T-helper 17 cell (primary cell): ENCODE data around the gene PKP4. TPM values are rescaled to one million over a fixed set of nuclear protein-coding genes. Genes with fewer than 3 reads are reported as not detected.

Experiments used
- ATAC-seq: fragments of 150-1000 bp; cut with Tn5 transposase; 2 replicates; pipeline ENCODE4 v1.10.0; 2021; ENCODE audit warnings: mild to moderate bottlenecking, moderate library complexity
- DNase-seq, 3 donors: peaks; one replicate each; pipeline versions ENCODE4 v3.0.0 to v3.0.0-alpha.2; 2020 to 2021
- H3K9me3 ChIP-seq: one replicate; pipeline ENCODE4 v1.7.0; 2013; ENCODE audit warnings: low read length, mild to moderate bottlenecking; ENCODE audit not compliant: control insufficient read depth, poor library complexity, severe bottlenecking
- H3K27ac Mint-ChIP-seq: one replicate; pipeline ENCODE4 v1.8.0; 2022; ENCODE audit warnings: mild to moderate bottlenecking, moderate library complexity, mixed read lengths
- H3K27me3 Mint-ChIP-seq: one replicate; pipeline ENCODE4 v1.8.0; 2022; ENCODE audit warnings: mixed read lengths
- H3K36me3 Mint-ChIP-seq: one replicate; pipeline ENCODE4 v1.8.0; 2022; ENCODE audit warnings: low read depth, mixed read lengths
- H3K4me1 Mint-ChIP-seq: one replicate; pipeline ENCODE4 v1.8.0; 2022; ENCODE audit warnings: mild to moderate bottlenecking, mixed read lengths
- H3K4me3 Mint-ChIP-seq: one replicate; pipeline ENCODE4 v1.8.0; 2022; ENCODE audit warnings: mild to moderate bottlenecking, moderate library complexity, mixed read lengths
- total RNA-seq, 4 donors: library from RNA in 2 of 4; stranded (reverse) in 2 of 4; gene quantifications; one replicate each; pipeline ENCODE4 v1.2.3 and lab custom pipeline; 2022 to 2026

Gene PKP4
- total RNA-seq, 2 donors from 2014 or later = 26.6 to 28.9 TPM

DNA sequence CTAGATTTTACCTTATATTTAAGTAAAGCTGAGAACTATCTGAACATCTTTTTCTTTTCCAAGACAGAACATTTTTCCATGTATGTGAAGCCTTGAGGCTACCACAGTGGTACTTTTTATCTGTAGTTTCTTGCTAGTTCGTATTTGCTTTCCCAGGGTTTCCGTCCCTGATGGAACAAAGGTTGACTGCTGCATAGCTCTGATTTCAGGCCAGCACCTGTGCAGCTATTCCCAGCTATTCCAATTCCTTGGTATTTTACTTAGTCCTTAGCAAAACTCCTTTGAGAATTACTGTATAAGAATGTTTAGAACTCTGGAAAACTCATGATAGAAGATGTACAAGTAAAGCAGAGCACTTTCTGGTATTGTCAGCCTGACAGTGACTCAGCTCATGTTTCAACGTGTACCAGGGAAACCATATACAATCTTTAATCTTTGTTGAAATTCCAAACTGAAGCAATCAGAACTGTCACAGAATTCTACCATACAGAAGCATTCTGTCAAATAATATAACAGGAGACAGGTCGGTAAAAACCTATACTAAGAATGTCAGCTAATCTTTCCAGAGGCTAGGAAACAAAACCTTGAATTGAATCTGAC is 162.2 kb downstream of the PKP4 start:
- no peaks in the 10 kb centered on the region for H3K9me3 ChIP-seq
- peaks cover 10% of the 10 kb centered on the region for H3K36me3 Mint-ChIP-seq
- H3K4me3 Mint-ChIP-seq = no peak overlapping the region
- H3K27me3 Mint-ChIP-seq = no peaks in the 10 kb centered on the region
- H3K27ac Mint-ChIP-seq = no peak overlapping the region
- DNase-seq = no peak
- no peaks in the 10 kb centered on the region for H3K4me1 Mint-ChIP-seq
- ATAC-seq = no peak

DNA sequence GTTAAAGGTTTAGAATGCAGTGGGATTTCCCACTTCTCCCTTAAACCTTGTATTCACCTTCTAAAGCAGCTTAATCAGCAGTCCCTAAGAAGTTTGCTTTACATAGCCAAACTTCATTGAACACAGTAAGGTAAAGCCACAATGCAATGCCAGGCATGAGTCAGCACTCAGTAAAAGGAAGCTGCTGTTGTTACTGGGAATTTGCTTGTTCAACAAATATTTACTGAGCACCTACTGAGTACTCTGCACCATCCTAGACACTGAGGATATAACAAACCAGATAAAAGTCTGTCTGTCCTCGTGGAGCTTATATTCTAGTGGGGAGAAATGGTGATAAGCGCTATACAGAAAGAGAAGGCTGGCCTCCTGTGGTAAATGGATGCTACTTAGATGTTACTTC is 162.7 kb downstream of the PKP4 start:
- ATAC-seq = no peak
- Mint-ChIP-seq H3K27ac (no peak overlapping the region), H3K4me3 (no peak overlapping the region), H3K36me3 (peaks cover 10% of the 10 kb centered on the region), H3K4me1 (no peaks in the 10 kb centered on the region), H3K27me3 (no peaks in the 10 kb centered on the region)
- no peaks in the 10 kb centered on the region for H3K9me3 ChIP-seq
- DNase-seq = no peak

DNA sequence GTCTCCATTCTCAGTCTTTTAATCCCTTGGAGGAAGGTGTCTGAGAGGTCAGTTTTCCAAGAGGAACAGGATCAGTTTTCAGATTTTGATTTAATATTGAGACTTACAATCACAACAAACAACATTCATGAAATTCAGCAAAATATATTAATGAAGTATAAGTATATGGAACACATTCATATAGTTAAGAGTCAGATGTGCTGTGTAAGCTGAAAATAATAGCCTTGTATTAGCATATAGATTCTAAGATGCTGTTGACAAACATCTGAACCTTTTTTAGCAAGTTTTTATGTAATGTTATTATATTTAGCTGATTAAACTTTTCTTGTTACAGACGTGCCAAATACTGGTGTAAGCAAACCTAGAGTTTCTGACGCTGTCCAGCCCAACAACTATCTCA is 163.9 kb downstream of the PKP4 start:
- Mint-ChIP-seq H3K27me3 (no peaks in the 10 kb centered on the region), H3K27ac (peak overlapping the region; percentile 9), H3K36me3 (peaks cover 13% of the 10 kb centered on the region), H3K4me3 (no peak overlapping the region), H3K4me1 (no peaks in the 10 kb centered on the region)
- no peaks in the 10 kb centered on the region for H3K9me3 ChIP-seq
- ATAC-seq = no peak
- DNase-seq = no peak

DNA sequence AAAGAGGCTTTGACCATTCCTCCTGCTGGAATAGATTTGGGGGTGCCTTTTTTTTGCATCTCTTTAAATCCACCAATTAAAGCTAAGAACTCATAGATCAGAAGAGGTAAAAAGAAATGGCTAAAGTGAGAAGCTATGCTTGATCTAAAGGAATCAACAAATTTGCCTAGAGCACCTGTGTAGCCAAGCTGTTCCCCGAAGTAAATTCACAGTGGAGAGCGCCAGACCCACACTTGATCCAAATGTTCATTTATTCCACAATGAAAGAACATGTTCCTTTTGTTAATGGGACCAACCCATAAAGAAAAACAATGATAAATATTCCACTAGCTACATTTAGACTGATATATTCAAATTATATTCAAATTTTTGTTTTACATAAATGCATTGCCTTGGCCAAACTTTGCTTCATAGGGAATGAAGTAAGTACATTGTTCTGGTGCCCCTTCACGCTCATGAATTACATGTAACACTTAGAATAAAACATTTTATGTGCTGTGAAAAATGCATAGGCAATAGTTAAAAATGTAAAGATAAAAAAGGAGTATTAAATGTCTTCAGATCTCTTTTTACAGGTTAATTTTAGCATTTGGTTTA is 167.4 kb downstream of the PKP4 start:
- H3K27ac Mint-ChIP-seq = peak overlapping the region; percentile 59
- no peaks in the 10 kb centered on the region for H3K27me3 Mint-ChIP-seq
- no peaks in the 10 kb centered on the region for H3K9me3 ChIP-seq
- H3K4me1 Mint-ChIP-seq = no peaks in the 10 kb centered on the region
- ATAC-seq (no peak), DNase-seq (no peak)
- H3K4me3 Mint-ChIP-seq = no peak overlapping the region
- peaks cover 13% of the 10 kb centered on the region for H3K36me3 Mint-ChIP-seq

DNA sequence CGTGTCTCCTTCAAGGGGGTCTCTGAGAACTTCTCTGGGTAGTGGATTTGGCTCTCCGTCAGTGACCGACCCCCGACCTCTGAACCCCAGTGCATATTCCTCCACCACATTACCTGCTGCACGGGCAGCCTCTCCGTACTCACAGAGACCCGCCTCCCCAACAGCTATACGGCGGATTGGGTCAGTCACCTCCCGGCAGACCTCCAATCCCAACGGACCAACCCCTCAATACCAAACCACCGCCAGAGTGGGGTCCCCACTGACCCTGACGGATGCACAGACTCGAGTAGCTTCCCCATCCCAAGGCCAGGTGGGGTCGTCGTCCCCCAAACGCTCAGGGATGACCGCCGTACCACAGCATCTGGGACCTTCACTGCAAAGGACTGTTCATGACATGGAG is 168.2 kb downstream of the PKP4 start:
- DNase-seq (no peak), ATAC-seq (no peak)
- no peaks in the 10 kb centered on the region for H3K4me1 Mint-ChIP-seq
- no peak overlapping the region for H3K27ac Mint-ChIP-seq
- no peaks in the 10 kb centered on the region for H3K9me3 ChIP-seq
- no peak overlapping the region for H3K4me3 Mint-ChIP-seq
- H3K27me3 Mint-ChIP-seq = no peaks in the 10 kb centered on the region
- H3K36me3 Mint-ChIP-seq = peaks cover 12% of the 10 kb centered on the region

DNA sequence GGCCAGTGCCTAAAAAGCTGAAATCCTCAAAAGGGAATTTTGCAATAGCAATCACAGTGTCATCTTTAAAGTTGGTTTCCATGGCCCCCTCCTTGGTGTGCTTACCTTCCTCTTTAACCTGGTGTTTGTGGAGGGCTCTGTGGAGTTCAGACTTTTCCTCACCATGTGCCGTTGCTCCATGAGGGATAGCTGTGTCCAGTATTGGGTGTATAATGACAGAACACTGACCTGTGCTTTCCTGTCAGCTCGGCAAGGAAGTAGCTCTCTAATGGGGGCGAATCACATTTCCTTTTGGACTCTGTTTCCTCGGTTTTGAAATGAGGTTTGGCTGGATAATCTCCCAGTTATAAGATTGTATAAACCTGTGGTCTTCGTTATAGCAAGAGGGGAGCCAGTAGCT is 172.4 kb downstream of the PKP4 start:
- Mint-ChIP-seq H3K36me3 (peaks cover 5% of the 10 kb centered on the region), H3K27me3 (no peaks in the 10 kb centered on the region), H3K27ac (no peak overlapping the region), H3K4me1 (no peaks in the 10 kb centered on the region), H3K4me3 (no peak overlapping the region)
- no peak for DNase-seq
- H3K9me3 ChIP-seq = no peaks in the 10 kb centered on the region
- no peak for ATAC-seq

DNA sequence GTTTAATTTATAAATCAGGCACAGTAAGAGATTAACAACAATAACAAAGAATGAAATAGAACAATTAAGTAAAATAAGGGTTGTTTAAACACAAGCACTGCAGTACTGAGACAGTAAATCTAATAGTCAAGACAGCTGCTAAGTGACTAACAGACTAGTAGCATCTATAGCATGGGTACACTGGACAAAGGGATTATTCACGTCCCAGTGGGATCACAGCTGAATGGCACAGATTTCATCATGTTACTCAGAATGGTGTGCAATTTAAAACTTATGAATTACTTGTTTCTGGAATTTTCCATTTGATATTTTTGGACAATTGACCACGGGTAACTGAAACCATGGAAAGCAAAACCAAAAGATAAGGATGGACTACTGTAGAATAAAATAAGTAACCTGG is 176.5 kb downstream of the PKP4 start:
- ATAC-seq = no peak
- H3K36me3 Mint-ChIP-seq = peaks cover 9% of the 10 kb centered on the region

DNA sequence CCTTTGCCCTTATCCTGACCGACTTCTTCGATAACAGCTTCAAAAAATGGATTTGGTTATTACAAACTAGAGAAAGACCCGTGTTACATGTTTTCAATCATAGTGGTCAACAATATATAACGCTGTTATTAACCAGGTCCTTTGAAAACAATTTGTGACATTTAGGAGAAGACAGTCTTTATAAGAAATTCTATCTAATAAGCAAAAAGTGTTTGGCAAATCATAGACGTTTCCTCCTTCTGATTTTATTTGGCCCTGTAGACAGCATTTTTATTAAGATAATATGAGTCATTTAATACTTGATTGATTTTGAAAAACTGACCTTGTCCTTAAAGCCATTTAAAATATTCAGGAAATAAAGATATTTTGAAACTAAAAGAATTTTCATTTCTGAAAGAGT is 177.9 kb downstream of the PKP4 start:
- no peak overlapping the region for H3K4me3 Mint-ChIP-seq
- H3K36me3 Mint-ChIP-seq = peaks cover 9% of the 10 kb centered on the region
- H3K4me1 Mint-ChIP-seq = peaks cover 4% of the 10 kb centered on the region
- DNase-seq (no peak), ATAC-seq (no peak)
- no peaks in the 10 kb centered on the region for H3K9me3 ChIP-seq
- no peak overlapping the region for H3K27ac Mint-ChIP-seq
- H3K27me3 Mint-ChIP-seq = no peaks in the 10 kb centered on the region

More for the DNA sequence above, 176.5 kb downstream of the PKP4 start:
- H3K27me3 Mint-ChIP-seq = no peaks in the 10 kb centered on the region
- no peak overlapping the region for H3K4me3 Mint-ChIP-seq
- H3K27ac Mint-ChIP-seq = no peak overlapping the region
- no peak for DNase-seq
- no peaks in the 10 kb centered on the region for H3K9me3 ChIP-seq
- peaks cover 4% of the 10 kb centered on the region for H3K4me1 Mint-ChIP-seq

DNA sequence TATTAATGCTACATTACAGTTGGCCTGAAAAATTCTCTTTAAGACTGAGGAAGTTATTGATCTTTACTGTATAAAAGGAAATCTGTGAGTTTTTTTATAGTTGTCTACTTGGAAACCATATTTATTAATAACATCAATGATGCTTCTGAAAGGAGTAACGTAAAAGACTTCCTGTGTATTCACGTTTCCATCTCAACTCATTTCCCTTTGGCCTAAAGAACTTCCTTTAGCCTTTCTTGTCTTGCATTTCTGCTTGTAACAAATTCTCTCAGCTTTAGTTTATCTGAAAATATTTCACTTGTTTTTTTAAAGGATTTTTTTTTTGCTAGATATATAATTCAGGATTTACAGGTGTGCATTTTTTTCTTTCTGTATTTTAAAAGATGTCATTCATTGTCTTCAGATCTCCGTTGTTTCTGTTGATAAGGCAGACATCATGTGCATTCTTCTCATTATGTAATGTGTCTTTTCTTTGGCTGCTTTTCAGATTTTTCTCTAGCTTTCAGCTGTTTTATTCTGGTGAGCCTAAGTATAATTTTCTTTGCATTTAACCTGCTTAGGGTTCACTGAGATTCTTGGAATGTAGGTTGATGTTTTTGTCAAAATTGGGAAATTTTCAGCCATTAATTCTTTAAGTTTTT is 179.3 kb downstream of the PKP4 start:
- H3K27me3 Mint-ChIP-seq = no peaks in the 10 kb centered on the region
- peaks cover 9% of the 10 kb centered on the region for H3K36me3 Mint-ChIP-seq

DNA sequence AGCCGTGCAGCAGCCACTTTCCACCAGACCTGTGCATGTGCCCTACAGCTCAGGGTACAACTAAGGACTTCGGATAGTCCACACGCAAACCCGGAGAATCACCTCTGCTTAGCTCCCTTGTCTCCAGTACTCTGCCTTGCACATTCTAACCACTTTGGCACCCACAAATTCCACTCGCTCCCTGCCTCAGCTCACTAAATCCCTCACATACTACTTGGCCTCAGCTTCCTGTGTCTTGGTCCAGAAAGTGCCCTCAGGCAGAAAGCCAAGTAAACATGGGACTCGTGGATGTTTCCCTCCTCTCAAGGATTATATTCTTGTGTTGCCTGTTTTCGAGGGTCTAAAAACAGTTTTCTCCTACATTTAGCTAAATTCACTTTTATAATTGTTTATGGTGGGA is 180.6 kb downstream of the PKP4 start:
- H3K27ac Mint-ChIP-seq = no peak overlapping the region
- H3K4me3 Mint-ChIP-seq = no peak overlapping the region
- no peaks in the 10 kb centered on the region for H3K9me3 ChIP-seq
- no peaks in the 10 kb centered on the region for H3K27me3 Mint-ChIP-seq
- DNase-seq (no peak), ATAC-seq (no peak)
- H3K36me3 Mint-ChIP-seq = peaks cover 7% of the 10 kb centered on the region
- peaks cover 4% of the 10 kb centered on the region for H3K4me1 Mint-ChIP-seq

More for the DNA sequence above, 179.3 kb downstream of the PKP4 start:
- no peaks in the 10 kb centered on the region for H3K9me3 ChIP-seq
- Mint-ChIP-seq H3K27ac (no peak overlapping the region), H3K4me3 (no peak overlapping the region), H3K4me1 (peaks cover 4% of the 10 kb centered on the region)
- no peak for ATAC-seq
- no peak for DNase-seq

DNA sequence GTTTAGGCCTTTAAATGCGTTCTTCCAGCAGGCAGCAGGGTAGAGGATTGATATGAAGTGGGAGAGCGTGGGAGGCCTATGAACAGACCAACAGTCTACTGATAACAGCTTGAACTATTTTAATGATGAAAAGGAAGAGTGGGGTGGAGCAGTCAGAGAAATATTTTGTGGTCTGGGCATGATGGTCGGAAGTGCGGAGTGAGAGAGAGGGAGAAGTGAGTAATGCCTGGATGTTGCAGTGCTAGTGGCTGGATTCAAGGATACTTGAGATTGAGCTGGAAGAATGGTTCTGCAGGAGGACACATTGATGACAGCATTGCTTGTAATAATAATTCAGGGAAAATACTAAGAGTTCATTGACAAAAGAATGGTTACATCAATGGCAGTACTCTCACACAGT is 187.4 kb downstream of the PKP4 start:
- DNase-seq (no peak), ATAC-seq (no peak)
- Mint-ChIP-seq H3K27ac (no peak overlapping the region), H3K4me1 (peaks cover 4% of the 10 kb centered on the region), H3K4me3 (no peak overlapping the region), H3K27me3 (no peaks in the 10 kb centered on the region), H3K36me3 (peaks cover 11% of the 10 kb centered on the region)
- no peaks in the 10 kb centered on the region for H3K9me3 ChIP-seq

DNA sequence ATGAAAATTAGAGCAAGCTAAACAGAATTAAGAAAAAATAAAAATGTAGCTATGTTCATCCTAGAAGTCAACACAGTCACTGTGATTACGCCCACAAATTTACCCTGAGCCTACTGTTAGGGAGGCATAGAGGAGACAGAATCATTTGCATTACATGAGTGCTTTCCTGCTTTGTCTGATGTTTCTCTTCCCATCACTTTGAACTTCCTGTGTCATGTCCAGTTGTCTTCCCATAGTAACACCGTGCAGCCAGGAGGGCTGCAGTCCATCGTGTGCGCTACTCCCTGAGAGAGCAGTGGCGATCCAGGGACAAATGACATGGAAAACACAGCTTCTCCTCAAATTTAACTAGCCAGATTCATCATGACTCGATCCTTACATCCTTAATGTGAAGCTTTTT is 188.5 kb downstream of the PKP4 start:
- Mint-ChIP-seq H3K27ac (no peak overlapping the region), H3K4me1 (peaks cover 4% of the 10 kb centered on the region), H3K4me3 (no peak overlapping the region), H3K27me3 (no peaks in the 10 kb centered on the region), H3K36me3 (peaks cover 11% of the 10 kb centered on the region)
- H3K9me3 ChIP-seq = no peaks in the 10 kb centered on the region
- DNase-seq (no peak), ATAC-seq (no peak)

DNA sequence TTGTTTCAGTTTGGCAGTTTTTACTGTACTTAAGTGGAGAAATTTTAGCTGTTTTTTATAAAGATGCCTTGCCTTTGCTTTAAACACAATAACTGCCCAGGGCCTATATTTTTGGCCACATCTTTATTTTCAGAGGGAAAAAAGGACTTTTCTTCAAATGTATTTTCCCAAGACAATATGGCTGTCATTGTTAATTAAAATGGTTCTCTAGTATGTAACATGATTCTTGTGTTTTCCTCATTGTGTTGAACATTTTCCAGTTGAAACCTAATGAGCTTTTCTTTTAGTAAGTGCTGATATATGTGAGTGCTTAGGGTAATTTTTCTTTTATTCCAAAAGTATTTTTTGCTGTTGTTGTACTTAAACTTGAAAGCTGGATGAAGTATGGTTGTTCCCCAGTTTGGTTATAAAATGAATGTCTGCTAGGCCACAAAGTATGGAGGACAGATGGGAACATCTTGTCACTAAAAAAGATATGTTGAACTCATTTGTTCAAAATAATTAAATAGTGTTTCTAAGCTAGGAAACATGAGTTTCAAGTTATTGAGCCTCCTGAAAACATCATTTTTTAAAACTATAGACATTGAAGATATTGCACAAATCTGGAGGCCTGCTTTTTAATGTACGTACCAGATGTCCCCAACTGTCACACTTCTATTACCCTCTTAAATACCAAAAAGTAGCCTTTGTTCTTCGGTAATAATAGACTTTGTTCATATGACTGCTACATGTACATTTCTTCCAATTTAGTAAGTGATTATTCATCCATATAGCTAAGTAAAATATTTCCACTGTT is 190.9 kb downstream of the PKP4 start:
- no peak overlapping the region for H3K4me3 Mint-ChIP-seq
- no peak for DNase-seq
- peaks cover 8% of the 10 kb centered on the region for H3K36me3 Mint-ChIP-seq
- no peaks in the 10 kb centered on the region for H3K27me3 Mint-ChIP-seq
- H3K9me3 ChIP-seq = no peaks in the 10 kb centered on the region
- no peak for ATAC-seq
- no peak overlapping the region for H3K27ac Mint-ChIP-seq
- peaks cover 4% of the 10 kb centered on the region for H3K4me1 Mint-ChIP-seq
